ENCODE measurements around the gene NOTCH2. TPM values are rescaled to one million over a fixed set of nuclear protein-coding genes. Genes with fewer than 3 reads are reported as not detected.

Gene NOTCH2
- total RNA-seq, 2 donors from 2014 or later = 90.3 to 95.1 TPM

DNA sequence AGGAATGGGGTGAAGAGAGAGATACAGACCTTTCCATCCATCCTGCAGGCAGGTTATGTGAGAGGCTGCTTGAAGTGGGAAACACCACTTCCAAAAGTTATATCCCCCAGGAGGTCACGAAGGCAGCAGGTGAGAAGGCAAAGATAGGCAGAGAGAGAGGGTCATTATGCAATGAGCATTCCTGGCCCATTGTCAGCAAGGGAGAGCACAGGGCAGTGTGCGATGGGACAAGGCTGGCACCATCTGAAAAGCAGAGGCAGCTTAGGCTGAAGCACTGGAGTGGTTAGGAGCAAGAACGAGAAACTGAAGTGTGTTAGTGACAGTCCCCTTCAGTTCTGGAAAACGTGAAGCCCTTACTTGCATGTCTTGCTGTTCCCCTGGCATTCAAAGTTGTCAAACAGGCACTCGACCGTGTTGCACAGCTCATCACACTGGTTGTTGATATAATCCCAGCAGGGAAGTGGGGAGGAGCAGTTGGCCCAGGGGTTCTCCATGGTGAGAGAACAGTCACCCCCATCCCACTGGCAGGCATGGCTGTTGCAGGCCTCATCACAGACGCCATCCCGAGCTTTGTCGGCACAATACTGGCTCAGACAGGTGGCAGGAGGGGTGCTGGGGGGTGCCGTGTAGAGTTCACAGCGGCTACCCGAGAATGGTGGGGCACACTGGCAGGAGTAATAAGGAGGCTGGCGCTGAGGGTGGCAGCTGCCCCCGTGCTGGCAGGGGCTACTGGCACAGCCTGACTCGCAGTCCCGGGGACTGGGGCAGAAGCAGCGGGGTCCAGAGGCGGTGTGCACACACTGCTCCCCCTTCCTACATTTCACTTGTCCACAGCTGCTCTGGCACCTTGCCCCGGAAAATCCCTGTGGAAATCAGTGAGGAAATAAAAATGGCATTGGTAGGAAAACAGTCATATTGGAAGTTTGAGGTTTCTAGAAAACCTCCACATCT is 144.2 kb downstream of the NOTCH2 start:
- peak overlapping the region; percentile 58 for H3K27ac Mint-ChIP-seq
- H3K4me3 Mint-ChIP-seq = no peak overlapping the region
- no peaks in the 10 kb centered on the region for H3K27me3 Mint-ChIP-seq
- no peaks in the 10 kb centered on the region for H3K4me1 Mint-ChIP-seq
- H3K36me3 Mint-ChIP-seq (ENCODE audit: low read depth) = peaks cover 100% of the 10 kb centered on the region
- no peak for ATAC-seq (replicated peaks)
- H3K9me3 Mint-ChIP-seq = no peaks in the 10 kb centered on the region

DNA sequence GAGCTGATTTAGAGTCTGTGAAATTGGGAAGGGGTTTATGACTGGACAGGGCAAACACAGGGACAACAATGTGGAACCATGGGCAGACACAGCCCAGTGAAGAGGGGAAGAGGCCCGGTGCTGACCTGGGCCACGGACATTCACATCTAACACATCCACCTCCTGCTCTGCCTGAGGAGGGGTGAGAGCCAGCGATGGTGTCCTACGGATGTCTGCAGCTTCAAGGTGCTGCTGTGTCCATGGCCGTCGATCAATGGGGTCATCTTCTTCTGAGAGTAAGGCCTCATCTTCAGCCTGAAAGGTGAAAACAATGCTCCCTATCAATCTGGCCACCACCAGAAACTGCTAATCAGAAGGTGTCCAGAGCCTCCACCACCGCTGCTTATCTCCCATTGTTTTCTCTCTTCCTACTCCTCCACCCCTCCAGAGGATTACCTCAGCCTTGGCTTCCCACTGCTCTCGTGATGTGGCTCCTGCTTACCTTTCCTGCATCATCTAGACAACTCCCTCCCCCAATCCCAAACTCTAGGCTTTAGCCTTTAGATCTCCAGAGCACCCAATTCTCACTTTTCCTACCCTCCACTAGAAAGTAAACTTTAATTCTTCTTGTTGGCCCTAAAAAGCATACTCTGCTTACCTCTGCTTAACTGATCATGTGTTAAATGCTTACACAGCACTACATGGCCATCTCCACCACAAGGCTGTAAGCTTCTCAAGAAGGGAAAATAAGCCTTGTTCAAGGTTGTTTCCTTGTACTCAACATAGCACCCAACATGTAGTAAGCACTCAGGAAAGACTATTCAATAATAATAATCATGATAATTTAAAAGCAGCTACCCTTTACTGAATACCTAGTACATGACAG is 149.1 kb downstream of the NOTCH2 start:
- Mint-ChIP-seq H3K27me3 (no peaks in the 10 kb centered on the region), H3K9me3 (no peaks in the 10 kb centered on the region), H3K4me1 (no peaks in the 10 kb centered on the region), H3K27ac (no peak overlapping the region), H3K4me3 (no peak overlapping the region), H3K36me3 (ENCODE audit: low read depth) (peaks cover 100% of the 10 kb centered on the region)
- ATAC-seq (replicated peaks) = no peak

DNA sequence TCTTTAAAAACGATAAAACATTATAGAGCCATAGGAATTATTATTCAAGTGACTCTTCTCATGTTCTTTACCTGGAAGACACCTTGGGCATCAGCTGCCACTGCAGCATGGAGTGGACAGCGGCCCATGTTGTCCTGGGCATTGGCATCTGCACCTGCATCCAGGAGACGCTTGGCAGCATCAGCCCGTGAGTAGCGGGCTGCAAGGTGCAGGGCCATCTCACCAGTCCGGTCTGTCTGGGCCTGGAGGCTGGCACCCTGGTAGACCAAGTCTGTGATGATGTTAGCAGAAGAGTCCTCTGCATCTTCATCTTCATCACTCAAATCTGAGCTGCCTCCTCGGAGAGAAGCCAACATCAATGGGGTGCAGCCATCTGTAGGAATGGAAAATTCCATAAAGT is 150.2 kb downstream of the NOTCH2 start:
- H3K4me3 Mint-ChIP-seq = no peak overlapping the region
- no peak overlapping the region for H3K27ac Mint-ChIP-seq
- no peak for ATAC-seq (replicated peaks)
- no peaks in the 10 kb centered on the region for H3K27me3 Mint-ChIP-seq
- peaks cover 100% of the 10 kb centered on the region for H3K36me3 Mint-ChIP-seq (ENCODE audit: low read depth)
- no peaks in the 10 kb centered on the region for H3K4me1 Mint-ChIP-seq
- no peaks in the 10 kb centered on the region for H3K9me3 Mint-ChIP-seq

DNA sequence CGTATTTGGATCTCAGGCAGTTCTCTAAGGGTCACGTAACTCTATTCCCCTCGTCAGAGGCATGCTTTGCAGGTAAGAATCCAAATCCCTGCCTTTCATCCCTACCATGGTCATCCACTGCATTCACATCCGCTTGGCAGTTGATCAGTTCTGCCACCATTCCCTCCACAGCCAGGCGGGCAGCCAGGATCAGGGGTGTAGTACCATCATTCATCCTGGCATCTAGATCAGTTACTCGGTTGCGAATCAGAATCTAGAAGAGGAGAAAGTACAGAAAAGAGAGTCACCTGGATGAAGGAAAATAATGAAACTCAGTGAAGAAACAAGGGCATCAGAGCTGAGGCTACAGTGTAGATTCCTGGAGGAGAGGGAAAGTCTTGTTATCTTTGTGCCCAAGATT is 151.2 kb downstream of the NOTCH2 start:
- Mint-ChIP-seq H3K4me3 (no peak overlapping the region), H3K4me1 (no peaks in the 10 kb centered on the region), H3K27me3 (no peaks in the 10 kb centered on the region), H3K27ac (no peak overlapping the region), H3K36me3 (ENCODE audit: low read depth) (peaks cover 97% of the 10 kb centered on the region), H3K9me3 (no peaks in the 10 kb centered on the region)
- ATAC-seq (replicated peaks) = no peak

DNA sequence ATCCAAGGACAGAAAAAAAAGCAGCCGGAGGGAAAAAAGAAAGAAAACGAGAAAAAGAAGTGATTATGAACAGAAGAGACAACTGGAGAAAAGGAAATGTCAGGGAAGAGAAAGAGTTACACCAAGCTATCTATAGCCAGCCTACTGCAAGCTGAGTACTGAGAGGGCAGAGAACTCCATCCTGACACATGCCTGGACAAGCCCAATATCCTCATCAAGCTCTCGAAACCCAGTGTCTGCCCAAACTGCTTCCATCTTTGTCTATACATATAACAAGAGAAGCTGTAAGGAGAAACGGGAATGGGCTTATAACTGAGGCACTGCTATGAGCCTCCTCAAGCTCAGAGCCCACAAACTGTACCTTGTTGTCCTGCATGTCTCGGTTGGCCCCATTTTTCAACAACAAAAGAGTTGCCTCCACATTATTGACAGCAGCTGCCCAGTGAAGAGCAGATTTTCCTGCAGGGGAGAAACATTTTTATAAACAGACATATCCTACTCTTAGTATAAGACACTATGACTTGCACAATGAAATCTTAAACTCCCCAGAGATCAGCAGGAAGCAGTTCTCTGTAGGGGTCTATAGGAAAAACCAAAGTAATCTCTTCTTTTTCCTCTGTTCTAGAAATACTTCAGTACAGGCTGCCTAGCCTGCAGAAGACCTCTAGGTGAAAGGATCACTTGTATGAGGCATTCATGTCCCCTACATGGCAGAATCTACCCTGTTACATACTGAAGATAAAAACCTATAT is 152.0 kb downstream of the NOTCH2 start:
- H3K27me3 Mint-ChIP-seq = no peaks in the 10 kb centered on the region
- no peak for ATAC-seq (replicated peaks)
- H3K4me1 Mint-ChIP-seq = no peaks in the 10 kb centered on the region
- H3K27ac Mint-ChIP-seq = peak overlapping the region; percentile 71
- H3K36me3 Mint-ChIP-seq (ENCODE audit: low read depth) = peaks cover 97% of the 10 kb centered on the region
- no peak overlapping the region for H3K4me3 Mint-ChIP-seq
- H3K9me3 Mint-ChIP-seq = no peaks in the 10 kb centered on the region

DNA sequence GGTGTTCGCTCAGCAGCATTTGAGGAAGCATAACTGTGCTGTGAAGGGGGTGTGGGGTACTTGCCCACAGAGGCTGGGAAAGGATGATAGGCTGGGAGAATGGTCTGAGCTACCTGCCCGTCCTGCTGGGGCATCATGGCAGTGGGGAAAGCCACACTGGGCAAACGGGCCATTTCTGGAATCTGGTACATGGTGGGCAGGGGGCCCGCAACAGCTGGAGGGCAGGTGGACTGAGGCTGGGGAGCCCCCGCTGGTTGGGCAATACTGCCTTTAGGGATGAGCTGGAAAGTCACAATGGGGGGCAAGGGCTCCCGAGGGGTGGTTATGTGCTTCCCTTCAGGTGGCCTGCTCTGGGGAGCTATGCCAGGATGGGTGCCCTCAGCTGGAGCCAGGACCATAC is 153.9 kb downstream of the NOTCH2 start:
- no peak overlapping the region for H3K4me3 Mint-ChIP-seq
- H3K36me3 Mint-ChIP-seq (ENCODE audit: low read depth) = peaks cover 82% of the 10 kb centered on the region
- ATAC-seq (replicated peaks) = no peak
- no peaks in the 10 kb centered on the region for H3K27me3 Mint-ChIP-seq
- H3K27ac Mint-ChIP-seq = peak overlapping the region; percentile 5
- H3K4me1 Mint-ChIP-seq = no peaks in the 10 kb centered on the region
- no peaks in the 10 kb centered on the region for H3K9me3 Mint-ChIP-seq

DNA sequence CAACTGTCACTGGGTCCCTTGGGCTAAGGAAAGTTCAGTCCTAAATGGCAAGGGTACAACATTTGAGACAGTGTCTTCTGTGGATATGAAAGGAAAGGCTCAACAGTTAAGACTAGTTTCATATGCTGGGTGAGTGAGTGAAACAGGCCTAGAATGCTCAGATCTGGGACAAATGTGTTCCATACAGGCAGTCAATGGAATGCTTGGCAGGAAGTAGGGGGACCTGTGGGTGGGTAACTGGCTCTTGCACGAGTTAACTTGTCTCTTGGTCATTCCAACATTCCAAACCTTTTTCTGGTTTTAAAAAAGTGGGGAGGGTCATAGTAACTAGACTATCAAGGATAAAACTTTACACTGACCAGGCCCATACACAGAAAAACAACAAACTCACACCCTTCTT is 155.4 kb downstream of the NOTCH2 start:
- Mint-ChIP-seq H3K27me3 (no peaks in the 10 kb centered on the region), H3K27ac (no peak overlapping the region), H3K4me3 (no peak overlapping the region), H3K36me3 (ENCODE audit: low read depth) (peaks cover 67% of the 10 kb centered on the region), H3K9me3 (no peaks in the 10 kb centered on the region), H3K4me1 (no peaks in the 10 kb centered on the region)
- ATAC-seq (replicated peaks) = no peak

DNA sequence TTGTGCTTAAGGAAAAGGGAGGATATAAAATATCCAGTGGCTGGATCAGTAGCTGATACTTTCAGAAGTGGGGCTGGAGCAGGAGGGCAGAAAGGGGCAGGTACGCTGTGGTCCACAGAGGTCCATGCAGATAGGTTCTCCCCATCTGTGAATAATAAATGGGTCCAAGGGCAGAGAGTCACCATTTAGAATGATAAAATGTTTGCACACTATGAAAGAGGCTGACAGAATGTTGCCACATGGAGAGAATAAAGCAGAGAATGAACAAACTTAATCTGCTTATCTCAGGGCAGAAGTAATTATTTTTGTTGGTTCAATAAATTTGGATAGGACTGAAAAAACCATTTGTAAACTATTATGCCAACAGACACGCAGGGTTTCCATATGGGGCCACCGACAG is 156.5 kb downstream of the NOTCH2 start:
- Mint-ChIP-seq H3K27ac (no peak overlapping the region), H3K4me3 (no peak overlapping the region), H3K36me3 (ENCODE audit: low read depth) (peaks cover 56% of the 10 kb centered on the region), H3K27me3 (no peaks in the 10 kb centered on the region), H3K9me3 (no peaks in the 10 kb centered on the region), H3K4me1 (no peaks in the 10 kb centered on the region)
- no peak for ATAC-seq (replicated peaks)

DNA sequence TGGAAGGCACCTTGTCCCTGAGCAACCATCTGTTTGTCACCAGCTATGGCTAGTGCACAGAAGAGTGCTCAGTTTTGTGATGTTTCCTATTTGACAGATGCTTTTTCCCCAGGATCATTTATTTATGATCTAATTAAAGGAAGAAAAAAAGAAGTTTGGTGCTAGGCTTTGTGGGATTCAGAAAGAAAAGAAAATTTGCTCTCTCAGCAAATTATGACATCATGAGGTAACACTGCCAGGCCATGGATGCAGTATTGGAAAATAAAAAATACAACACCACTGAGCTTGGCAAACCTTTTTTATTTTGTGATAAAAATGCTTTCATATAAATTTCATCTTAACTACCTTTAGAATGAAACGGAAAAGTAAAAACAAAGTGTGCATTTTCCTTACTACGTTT is 157.7 kb downstream of the NOTCH2 start:
- ATAC-seq (replicated peaks) = no peak
- Mint-ChIP-seq H3K4me3 (no peak overlapping the region), H3K36me3 (ENCODE audit: low read depth) (peaks cover 44% of the 10 kb centered on the region), H3K9me3 (no peaks in the 10 kb centered on the region), H3K27me3 (no peaks in the 10 kb centered on the region), H3K4me1 (no peaks in the 10 kb centered on the region), H3K27ac (no peak overlapping the region)

DNA sequence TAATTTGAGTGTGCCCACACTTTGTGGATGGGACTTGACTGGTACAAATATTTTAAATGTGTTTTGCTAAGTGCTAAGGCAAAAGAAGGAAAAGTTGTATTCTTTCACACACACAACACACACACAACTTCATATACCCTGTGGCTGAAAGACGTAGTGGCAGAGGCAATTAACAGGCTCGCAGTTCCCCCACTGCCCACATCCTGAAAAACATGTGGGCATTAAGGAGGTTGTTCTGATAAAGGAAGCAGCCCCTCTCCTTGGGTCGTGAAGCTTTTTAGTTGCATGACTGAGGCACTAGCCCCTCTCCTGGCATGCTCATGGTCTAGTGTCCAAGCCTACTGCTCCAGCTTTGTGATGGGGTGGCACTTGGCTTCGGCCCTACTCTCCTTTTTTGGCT is 158.8 kb downstream of the NOTCH2 start:
- Mint-ChIP-seq H3K36me3 (ENCODE audit: low read depth) (peaks cover 33% of the 10 kb centered on the region), H3K27me3 (no peaks in the 10 kb centered on the region), H3K4me3 (no peak overlapping the region), H3K4me1 (no peaks in the 10 kb centered on the region), H3K9me3 (peaks cover 5% of the 10 kb centered on the region), H3K27ac (no peak overlapping the region)
- no peak for ATAC-seq (replicated peaks)

DNA sequence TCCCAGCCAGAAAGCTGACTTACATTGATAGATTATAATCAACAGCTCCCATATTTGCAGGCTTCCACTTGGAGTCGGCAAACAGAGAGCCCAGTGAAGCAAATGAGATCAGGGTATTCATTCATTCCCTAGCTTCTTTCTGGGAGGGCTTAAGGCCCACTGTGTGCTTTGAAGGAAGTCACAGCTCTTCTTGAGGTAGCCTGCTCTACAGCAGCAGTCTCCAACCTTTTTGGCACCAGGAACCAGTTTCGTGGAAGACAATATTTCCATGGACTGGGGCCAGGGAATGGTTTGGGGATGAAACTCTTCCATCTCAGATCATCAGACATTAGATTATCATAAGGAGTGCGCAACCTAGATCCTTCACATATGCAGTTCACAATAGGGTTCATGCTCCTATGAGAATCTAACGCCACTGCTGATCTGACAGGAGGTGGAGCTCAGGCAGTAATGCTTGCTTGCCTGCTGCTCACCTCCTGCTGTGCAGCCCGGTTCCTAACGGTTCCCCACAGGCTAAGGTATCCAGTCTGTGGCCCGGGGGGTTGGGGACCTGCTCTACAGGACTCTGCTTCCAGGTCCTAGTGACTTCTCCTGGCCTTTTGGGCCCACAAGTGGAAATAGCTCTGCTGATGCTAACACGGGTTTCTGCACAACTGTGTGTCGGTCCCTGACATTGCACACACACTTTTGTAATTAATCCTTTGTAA is 159.4 kb downstream of the NOTCH2 start:
- H3K27me3 Mint-ChIP-seq = no peaks in the 10 kb centered on the region
- no peak overlapping the region for H3K27ac Mint-ChIP-seq
- H3K9me3 Mint-ChIP-seq = peaks cover 11% of the 10 kb centered on the region
- ATAC-seq (replicated peaks) = no peak
- H3K4me3 Mint-ChIP-seq = no peak overlapping the region
- H3K4me1 Mint-ChIP-seq = no peaks in the 10 kb centered on the region
- H3K36me3 Mint-ChIP-seq (ENCODE audit: low read depth) = peaks cover 27% of the 10 kb centered on the region

DNA sequence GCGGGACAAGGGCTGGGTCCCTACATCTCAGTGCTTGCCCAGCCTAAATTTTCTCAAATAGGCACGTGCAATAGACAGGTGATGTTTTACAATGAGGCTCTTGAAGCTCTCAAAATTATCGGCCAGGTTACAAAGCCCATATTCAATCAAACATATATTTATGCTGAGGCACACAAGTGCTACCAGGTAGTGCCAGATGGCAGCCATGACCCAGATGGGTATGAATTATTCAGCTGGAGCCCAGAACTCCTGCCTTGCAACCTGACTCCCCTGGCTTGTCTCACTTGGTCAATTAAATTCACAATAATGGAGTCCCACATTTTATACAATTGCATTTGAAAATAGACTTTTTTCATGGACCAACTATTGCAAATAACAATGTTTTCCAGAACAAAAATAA is 160.8 kb downstream of the NOTCH2 start:
- no peaks in the 10 kb centered on the region for H3K27me3 Mint-ChIP-seq

DNA sequence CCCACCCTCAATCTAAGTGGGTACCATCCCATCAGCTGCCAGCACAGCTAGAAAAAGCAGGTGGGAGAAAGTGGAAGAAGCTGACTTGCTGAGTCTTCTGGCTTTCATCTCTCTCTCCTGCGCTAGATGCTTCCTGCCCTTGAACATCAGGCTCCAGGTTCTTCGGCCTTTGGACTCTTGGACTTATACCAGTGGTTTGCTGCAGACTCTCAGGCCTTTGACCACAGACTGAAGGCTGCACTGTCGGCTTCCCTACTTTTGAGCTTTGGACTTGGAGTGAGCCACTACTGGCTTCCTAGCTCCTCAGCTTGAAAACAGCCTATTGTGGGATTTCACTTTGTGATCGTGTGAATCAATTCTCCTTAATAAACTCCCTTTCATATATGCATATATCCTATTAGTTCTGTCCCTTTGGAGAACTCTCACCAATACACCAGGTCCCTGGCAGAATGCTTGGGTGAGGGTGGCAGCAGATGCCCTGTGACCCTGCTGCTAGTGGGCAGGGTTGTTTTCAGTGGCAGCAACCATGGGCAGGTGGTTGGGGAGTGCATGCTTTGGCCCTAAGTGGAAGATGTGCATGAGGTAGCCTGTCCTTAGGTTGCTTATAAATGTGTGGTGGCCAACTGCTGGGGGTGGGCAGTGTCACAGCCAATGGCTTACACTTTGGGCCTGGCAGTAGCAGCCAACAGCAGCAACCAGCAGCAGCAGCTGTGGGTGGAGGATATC is 162.4 kb downstream of the NOTCH2 start:
- peaks cover under 1% of the 10 kb centered on the region for H3K36me3 Mint-ChIP-seq (ENCODE audit: low read depth)
- H3K4me3 Mint-ChIP-seq = no peak overlapping the region
- ATAC-seq (replicated peaks) = no peak
- no peaks in the 10 kb centered on the region for H3K4me1 Mint-ChIP-seq
- peaks cover 5% of the 10 kb centered on the region for H3K27me3 Mint-ChIP-seq
- peaks cover 16% of the 10 kb centered on the region for H3K9me3 Mint-ChIP-seq
- no peak overlapping the region for H3K27ac Mint-ChIP-seq

More for the DNA sequence above, 160.8 kb downstream of the NOTCH2 start:
- H3K36me3 Mint-ChIP-seq (ENCODE audit: low read depth) = peaks cover 13% of the 10 kb centered on the region
- peaks cover 13% of the 10 kb centered on the region for H3K9me3 Mint-ChIP-seq
- no peaks in the 10 kb centered on the region for H3K4me1 Mint-ChIP-seq
- no peak overlapping the region for H3K4me3 Mint-ChIP-seq
- ATAC-seq (replicated peaks) = no peak
- no peak overlapping the region for H3K27ac Mint-ChIP-seq
